HEK293T (cell line): ENCODE data around the gene MOB3C.

Experiments
- CTCF ChIA-PET: fragments of 350-600 bp; formaldehyde crosslinking; extraction: SDS; loops from one replicate; lab custom pipeline; 2021; ENCODE audit warnings: antibody characterized with exemption, inconsistent platforms; lab: Yijun Ruan, JAX
- POLR2A ChIA-PET: fragments of 350-600 bp; formaldehyde crosslinking; extraction: SDS; loops from one replicate; lab custom pipeline; 2020; ENCODE audit warnings: antibody characterized with exemption, inconsistent platforms; lab: Yijun Ruan, JAX
- DNase-seq: peaks from one replicate; pipeline ENCODE4 v3.0.0; 2012; ENCODE audit warnings: mixed read lengths; ENCODE audit errors: extremely low spot score
- ARNT ChIP-seq: fragments of 450-650 bp; IDR thresholded peaks from 2 replicates; pipeline ENCODE4 v1.6.1; 2017; ENCODE audit warnings: mild to moderate bottlenecking
- BHLHE40 ChIP-seq: fragments of 450-650 bp; IDR thresholded peaks from 2 replicates; pipeline ENCODE4 v1.6.1; 2016; ENCODE audit warnings: mild to moderate bottlenecking, moderate library complexity, borderline replicate concordance
- CTBP1 ChIP-seq: fragments of 450-650 bp; IDR thresholded peaks from 2 replicates; pipeline ENCODE4 v1.6.1; 2016; ENCODE audit warnings: borderline replicate concordance
- ELF4 ChIP-seq: fragments of 450-650 bp; IDR thresholded peaks from 2 replicates; pipeline ENCODE4 v1.6.1; 2017; ENCODE audit warnings: antibody characterized with exemption
- FOXA1 ChIP-seq: fragments of 450-650 bp; IDR thresholded peaks from 2 replicates; pipeline ENCODE4 v1.6.1; 2016; ENCODE audit warnings: mild to moderate bottlenecking
- FOXK2 ChIP-seq: fragments of 450-650 bp; IDR thresholded peaks from 2 replicates; pipeline ENCODE4 v1.6.1; 2016; ENCODE audit warnings: mild to moderate bottlenecking
- FOXM1 ChIP-seq: fragments of 450-650 bp; IDR thresholded peaks from 2 replicates; pipeline ENCODE4 v1.6.1; 2017; ENCODE audit warnings: mild to moderate bottlenecking, borderline replicate concordance
- HDGF ChIP-seq: fragments of 450-650 bp; IDR thresholded peaks from 2 replicates; pipeline ENCODE4 v1.6.1; 2017; ENCODE audit warnings: antibody characterized with exemption, borderline replicate concordance
- L3MBTL2 ChIP-seq: fragments of 450-650 bp; conservative IDR thresholded peaks from 2 replicates; pipeline ENCODE4 v1.6.1; 2016; ENCODE audit warnings: mild to moderate bottlenecking
- LEF1 ChIP-seq: fragments of 450-650 bp; IDR thresholded peaks from 2 replicates; pipeline ENCODE4 v1.6.1; 2017; ENCODE audit warnings: mild to moderate bottlenecking, borderline replicate concordance
- NFRKB ChIP-seq: fragments of 450-650 bp; IDR thresholded peaks from 2 replicates; pipeline ENCODE4 v1.6.1; 2016; ENCODE audit warnings: mild to moderate bottlenecking, moderate library complexity
- PKNOX1 ChIP-seq: fragments of 450-650 bp; IDR thresholded peaks from 2 replicates; pipeline ENCODE4 v1.6.1; 2016
- SP1 ChIP-seq: fragments of 450-650 bp; IDR thresholded peaks from 2 replicates; pipeline ENCODE4 v1.6.1; 2017
- SUZ12 ChIP-seq: fragments of 450-650 bp; IDR thresholded peaks from 2 replicates; pipeline ENCODE4 v1.6.1; 2016; ENCODE audit warnings: mild to moderate bottlenecking
- TARDBP ChIP-seq: fragments of 450-650 bp; IDR thresholded peaks from 2 replicates; pipeline ENCODE4 v1.6.1; 2016
- ZNF384 ChIP-seq: fragments of 450-650 bp; IDR thresholded peaks from 2 replicates; pipeline ENCODE4 v1.6.1; 2016

Gene MOB3C

GRCh38 chr1:46594063-46594462 lies 22.5 kb downstream of the MOB3C start:
- TF ChIP-seq SP1 (no peak), FOXK2 (no peak), ARNT (no peak), TARDBP (no peak), LEF1 (no peak), PKNOX1 (no peak), BHLHE40 (no peak), HDGF (no peak), NFRKB (no peak), ZNF384 (no peak)
- POLR2A ChIA-PET, result interaction anchor here (2.0 kb wide), 1 partner anchor 10 kb away, joined by 16 read pairs; the partner anchor contains the start of gene MKNK1
- CTCF ChIA-PET, result interaction anchor here (1.0 to 1.1 kb wide), 2 partner anchors 10 to 11 kb away, joined by 3 to 4 read pairs; partner anchors contain the start of gene MKNK1
- DNase-seq, result no peak

- CTCF ChIA-PET, result interaction anchor here (1.1 kb wide), 1 partner anchor 10 kb away, joined by 4 read pairs; no protein-coding TSS in a partner anchor
- no peak for DNase-seq
- no peak for TF ChIP-seq FOXA1
- no peak for TF ChIP-seq FOXM1
- TF ChIP-seq ELF4, result no peak
- no peak for TF ChIP-seq CTBP1
- TF ChIP-seq ARNT, result no peak
- TF ChIP-seq PKNOX1, result no peak
- TF ChIP-seq L3MBTL2, result no peak
- TF ChIP-seq NFRKB, result no peak
- no peak for TF ChIP-seq LEF1
- TF ChIP-seq BHLHE40, result no peak
- no peak for TF ChIP-seq SP1
- no peak for TF ChIP-seq FOXK2
- no peak for TF ChIP-seq ZNF384
- TF ChIP-seq SUZ12, result no peak
- no peak for TF ChIP-seq TARDBP
- TF ChIP-seq HDGF, result no peak
- POLR2A ChIA-PET, result no interaction called here
Observed at GRCh38 chr1:46592823-46593222, 23.8 kb downstream of the MOB3C start.

- ChIA-PET POLR2A (interaction anchor here (0.7 kb wide), 1 partner anchor 15 kb away, joined by 3 read pairs; the partner anchor contains the start of gene MKNK1), CTCF (no interaction called here)
- no peak for DNase-seq
- no peak for TF ChIP-seq FOXA1
- no peak for TF ChIP-seq ZNF384
- TF ChIP-seq NFRKB, result no peak
- no peak for TF ChIP-seq SP1
- TF ChIP-seq TARDBP, result no peak
- TF ChIP-seq FOXK2, result no peak
- TF ChIP-seq LEF1, result no peak
- TF ChIP-seq L3MBTL2, result no peak
- no peak for TF ChIP-seq SUZ12
- TF ChIP-seq PKNOX1, result no peak
- no peak for TF ChIP-seq CTBP1
- no peak for TF ChIP-seq ARNT
- no peak for TF ChIP-seq BHLHE40
- no peak for TF ChIP-seq HDGF
- no peak for TF ChIP-seq FOXM1
- TF ChIP-seq ELF4, result no peak
Observed at GRCh38 chr1:46589529-46589928, 27.1 kb downstream of the MOB3C start.

DNA sequence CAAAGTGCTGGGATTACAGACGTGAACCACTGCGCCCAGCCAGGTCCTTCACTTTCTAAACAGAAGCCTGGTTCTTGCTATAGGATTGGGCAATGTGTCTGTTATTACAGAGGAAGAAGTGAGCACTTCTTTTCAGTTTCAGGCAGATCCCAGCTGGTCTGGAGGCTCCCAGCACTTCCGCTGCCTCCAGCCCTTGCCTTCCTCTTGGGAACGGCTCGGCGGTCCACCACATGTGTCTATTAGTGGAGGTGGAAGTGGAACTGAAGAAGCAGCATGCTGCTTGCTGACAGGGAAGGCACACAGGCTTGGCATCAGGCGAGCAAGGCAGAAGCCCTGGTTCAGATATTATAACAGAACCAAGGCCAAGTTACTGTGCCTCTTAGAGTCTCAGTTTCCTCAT lies 29.5 kb downstream of the MOB3C start:
- TF ChIP-seq FOXA1, result no peak
- TF ChIP-seq SUZ12, result no peak
- no peak for TF ChIP-seq ARNT
- no peak for TF ChIP-seq ELF4
- TF ChIP-seq FOXK2, result no peak
- no peak for TF ChIP-seq LEF1
- no peak for TF ChIP-seq HDGF
- TF ChIP-seq FOXM1, result no peak
- no peak for TF ChIP-seq NFRKB
- no peak for TF ChIP-seq PKNOX1
- POLR2A ChIA-PET, result no interaction called here
- CTCF ChIA-PET, result no interaction called here
- no peak for DNase-seq

- TF ChIP-seq HDGF (no peak), SP1 (no peak), PKNOX1 (no peak), SUZ12 (no peak), CTBP1 (no peak), ZNF384 (0 out of 2 replicates have a peak, but pooled peaks have one; percentile 31)
- DNase-seq, result no peak
- ChIA-PET CTCF (interaction anchor here (0.6 kb wide), 1 partner anchor 41 kb away, joined by 3 read pairs; no protein-coding TSS in a partner anchor), POLR2A (interaction anchor here (1.2 kb wide), 1 partner anchor 19 kb away, joined by 6 read pairs; the partner anchor contains the start of gene MKNK1)
Observed at GRCh38 chr1:46585312-46585938, 31.2 kb downstream of the MOB3C start.
